Uterus (tissue), 2 donors: ENCODE results near the gene MACROH2A1.

Source experiments
- POLR2A ChIP-seq, 2 donors: fragments of 450-650 bp; IDR thresholded peaks; one replicate each; pipeline ENCODE4 v1.6.1; 2016; ENCODE audit warnings: antibody characterized with exemption in 2 of 2, mild to moderate bottlenecking in 1 of 2, moderate library complexity in 1 of 2
- TF ChIP-seq, protein P1 (sequence below), 4 experiments: fragments of 200-600 bp in 2 of 4; fragments of 450-650 bp in 2 of 4; sonication (generic) in 2 of 4; IDR thresholded peaks; one replicate each; pipeline ENCODE4 v1.5.1; 2016 to 2019; ENCODE audit warnings: antibody characterized with exemption in 4 of 4, mild to moderate bottlenecking in 2 of 4, moderate library complexity in 1 of 4

DNA sequence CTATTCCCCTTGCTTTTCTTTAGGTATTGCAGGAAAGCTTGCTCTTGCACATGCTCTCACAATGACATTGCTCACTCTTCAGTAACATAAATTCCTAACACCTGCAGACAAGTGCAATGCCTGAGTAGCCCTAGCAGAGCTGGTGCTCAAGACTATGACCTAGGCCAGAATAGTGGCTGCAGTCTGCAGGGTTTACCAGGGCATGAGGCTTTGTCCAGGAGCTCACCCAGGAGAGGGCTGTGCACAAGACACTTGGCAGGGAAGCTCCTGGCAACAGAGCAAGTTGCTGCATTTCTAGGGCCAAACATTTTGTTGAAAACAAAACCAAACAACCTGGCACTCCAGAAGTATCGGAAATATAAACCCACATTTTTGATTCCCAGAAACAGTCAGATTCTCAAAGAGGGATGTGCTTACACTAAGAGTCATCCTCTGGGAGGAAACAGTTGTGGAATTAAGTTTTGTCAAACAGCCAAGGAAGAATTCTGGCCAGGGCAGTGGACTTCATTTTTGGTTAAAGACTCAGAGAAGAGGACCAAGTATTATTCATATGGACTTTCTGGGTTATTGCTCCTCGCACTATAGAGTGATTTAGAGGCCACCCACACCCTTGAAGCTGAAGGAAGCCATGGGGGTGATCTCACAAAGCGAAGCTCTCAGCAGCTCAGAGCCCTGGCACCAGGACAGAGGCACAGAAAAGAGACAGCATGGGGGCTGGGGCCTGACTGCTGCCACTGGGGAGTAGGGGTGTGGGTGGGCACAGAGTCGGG, 44.9 kb downstream of the MACROH2A1 start:
- TF ChIP-seq, protein P1, sequence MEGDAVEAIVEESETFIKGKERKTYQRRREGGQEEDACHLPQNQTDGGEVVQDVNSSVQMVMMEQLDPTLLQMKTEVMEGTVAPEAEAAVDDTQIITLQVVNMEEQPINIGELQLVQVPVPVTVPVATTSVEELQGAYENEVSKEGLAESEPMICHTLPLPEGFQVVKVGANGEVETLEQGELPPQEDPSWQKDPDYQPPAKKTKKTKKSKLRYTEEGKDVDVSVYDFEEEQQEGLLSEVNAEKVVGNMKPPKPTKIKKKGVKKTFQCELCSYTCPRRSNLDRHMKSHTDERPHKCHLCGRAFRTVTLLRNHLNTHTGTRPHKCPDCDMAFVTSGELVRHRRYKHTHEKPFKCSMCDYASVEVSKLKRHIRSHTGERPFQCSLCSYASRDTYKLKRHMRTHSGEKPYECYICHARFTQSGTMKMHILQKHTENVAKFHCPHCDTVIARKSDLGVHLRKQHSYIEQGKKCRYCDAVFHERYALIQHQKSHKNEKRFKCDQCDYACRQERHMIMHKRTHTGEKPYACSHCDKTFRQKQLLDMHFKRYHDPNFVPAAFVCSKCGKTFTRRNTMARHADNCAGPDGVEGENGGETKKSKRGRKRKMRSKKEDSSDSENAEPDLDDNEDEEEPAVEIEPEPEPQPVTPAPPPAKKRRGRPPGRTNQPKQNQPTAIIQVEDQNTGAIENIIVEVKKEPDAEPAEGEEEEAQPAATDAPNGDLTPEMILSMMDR (IDR thresholded peaks at IDR 0.05) = no peak
- no peak for TF ChIP-seq POLR2A (IDR thresholded peaks at IDR 0.05)
